Natural killer cell treated with Interleukin-12 subunit alpha and Interleukin-12 subunit beta and Interleukin-15 and Interleukin-18, amount 100 ng/mL, for 72 hours (primary cell): Measurements from ENCODE around the gene ATPAF2. TPM values are rescaled to one million over a fixed set of nuclear protein-coding genes. Genes with fewer than 3 reads are reported as not detected.

ENCODE experiments used
- ATAC-seq, 2 donors: fragments of 150-1000 bp; cut with Tn5 transposase in 1 of 2; sonication (Bioruptor Pico), chemical (Tn5 transposase) in 1 of 2; 2 replicates each; pipeline ENCODE4 v1.10.0; 2021
- DNase-seq: peaks from one replicate; pipeline ENCODE4 v3.0.0; 2022; ENCODE audit warnings: low spot score
- H3K27ac Mint-ChIP-seq, 2 donors: 1 replicate in 1 of 2; 2 replicates in 1 of 2; pipeline ENCODE4 v1.8.0; 2022; ENCODE audit warnings: mixed read lengths in 2 of 2, mild to moderate bottlenecking in 1 of 2, moderate library complexity in 1 of 2
- H3K27me3 Mint-ChIP-seq, 2 donors: 1 replicate in 1 of 2; 2 replicates in 1 of 2; pipeline ENCODE4 v1.8.0; 2022; ENCODE audit warnings: mixed read lengths in 2 of 2
- H3K36me3 Mint-ChIP-seq: one replicate; pipeline ENCODE4 v1.8.0; 2022; ENCODE audit warnings: mixed read lengths
- H3K4me1 Mint-ChIP-seq, 2 donors: 1 replicate in 1 of 2; 2 replicates in 1 of 2; pipeline ENCODE4 v1.8.0; 2022; ENCODE audit warnings: low read depth in 2 of 2, mixed read lengths in 2 of 2, mild to moderate bottlenecking in 1 of 2
- H3K4me3 Mint-ChIP-seq: one replicate; pipeline ENCODE4 v1.8.0; 2022; ENCODE audit warnings: mixed read lengths
- H3K9me3 Mint-ChIP-seq: 2 replicates; pipeline ENCODE4 v1.8.0; 2022; ENCODE audit warnings: mixed read lengths
- total RNA-seq, 2 donors: library from RNA; stranded (reverse); gene quantifications; one replicate each; pipeline ENCODE4 v1.2.3, GENCODE V29; 2022

Gene ATPAF2
- total RNA-seq, 2 donors from 2014 or later: 40.1 to 52.1 TPM

DNA sequence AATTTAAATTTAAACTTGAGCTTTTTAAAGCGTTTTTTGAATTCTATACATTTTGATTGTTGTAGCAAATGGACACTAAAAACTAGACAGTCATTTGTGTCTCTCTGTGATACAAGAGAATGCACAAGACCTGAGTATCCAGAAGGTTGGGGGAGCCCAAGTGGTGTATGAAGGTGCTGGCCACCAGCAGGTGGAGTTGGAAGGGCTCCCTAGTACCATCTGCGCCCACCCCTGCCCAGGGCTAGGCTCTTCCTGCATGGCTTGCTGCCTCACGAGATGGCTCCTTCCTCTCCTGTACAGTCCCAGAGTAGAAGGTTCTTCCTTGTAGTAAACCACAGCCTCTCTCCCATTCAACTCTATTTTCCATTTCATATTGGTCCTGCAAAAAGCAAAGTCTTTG, 17.2 kb upstream of the ATPAF2 start:
- peaks cover 9% of the 10 kb centered on the region for H3K36me3 Mint-ChIP-seq
- DNase-seq (no peak), ATAC-seq (no peak)
- H3K27ac Mint-ChIP-seq: no peak overlapping the region
- no peaks in the 10 kb centered on the region for H3K9me3 Mint-ChIP-seq
- H3K4me1 Mint-ChIP-seq: no peaks in the 10 kb centered on the region
- H3K4me3 Mint-ChIP-seq: no peak overlapping the region
- no peaks in the 10 kb centered on the region for H3K27me3 Mint-ChIP-seq

DNA sequence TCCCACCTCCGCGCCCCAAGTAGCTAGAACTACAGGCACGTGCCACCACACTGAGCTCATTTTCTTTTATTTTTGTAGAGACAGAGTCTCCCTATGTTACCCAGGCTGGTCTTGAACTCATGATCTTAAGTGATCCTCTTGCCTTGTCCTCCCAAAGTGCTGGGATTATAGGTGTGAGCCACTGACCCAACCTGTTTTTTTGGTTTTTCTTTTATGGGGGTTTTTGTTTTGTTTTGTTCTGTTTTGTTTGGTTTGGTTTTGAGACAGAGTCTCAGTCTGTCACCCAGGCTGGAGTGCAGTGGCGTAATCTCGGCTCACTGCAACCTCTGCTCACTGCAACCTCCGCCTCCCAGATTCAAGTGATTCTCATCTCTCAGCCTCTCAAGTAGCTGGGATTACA, 16.6 kb upstream of the ATPAF2 start:
- Mint-ChIP-seq H3K36me3 (peaks cover 9% of the 10 kb centered on the region), H3K27me3 (no peaks in the 10 kb centered on the region), H3K4me3 (no peak overlapping the region), H3K9me3 (no peaks in the 10 kb centered on the region), H3K27ac (no peak overlapping the region), H3K4me1 (no peaks in the 10 kb centered on the region)
- ATAC-seq: no peak
- no peak for DNase-seq

DNA sequence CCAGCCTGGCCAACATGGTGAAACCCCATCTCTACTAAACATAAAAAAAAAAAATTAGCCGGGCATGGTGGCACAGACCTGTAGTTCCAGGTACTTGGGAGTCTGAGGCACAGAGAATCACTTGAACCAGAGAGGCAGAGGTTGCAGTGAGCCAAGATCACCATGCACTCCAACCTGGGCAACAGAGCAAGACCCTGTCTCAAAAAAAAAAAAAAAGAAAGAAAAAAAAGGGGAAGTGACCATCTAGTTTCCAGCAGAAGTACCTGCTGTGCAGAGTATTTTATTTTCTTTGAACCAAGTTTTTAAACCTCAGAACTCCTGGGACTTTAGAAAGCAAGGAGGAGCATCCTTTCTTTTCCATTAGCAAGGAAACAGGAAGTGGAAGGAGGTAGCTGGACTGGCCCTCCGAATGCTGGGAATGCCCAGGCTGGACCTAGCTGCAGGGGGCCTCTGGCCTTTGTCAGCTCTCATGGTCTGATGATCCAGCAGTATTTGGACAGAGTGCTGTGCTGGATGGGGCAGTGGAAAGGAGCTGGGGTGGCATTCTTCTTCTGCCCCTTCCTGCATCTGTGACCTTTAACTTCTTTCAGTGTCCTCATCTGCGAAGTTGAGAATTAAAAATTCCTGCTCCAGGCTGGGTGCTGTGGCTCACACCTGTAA, 6.9 kb upstream of the ATPAF2 start:
- H3K27ac Mint-ChIP-seq: no peak overlapping the region
- ATAC-seq (no peak), DNase-seq (no peak)
- H3K36me3 Mint-ChIP-seq: no peaks in the 10 kb centered on the region
- H3K27me3 Mint-ChIP-seq: no peaks in the 10 kb centered on the region
- peaks cover 10 to 18% of the 10 kb centered on the region in 2 donors for H3K4me1 Mint-ChIP-seq
- no peaks in the 10 kb centered on the region for H3K9me3 Mint-ChIP-seq
- H3K4me3 Mint-ChIP-seq: no peak overlapping the region

DNA sequence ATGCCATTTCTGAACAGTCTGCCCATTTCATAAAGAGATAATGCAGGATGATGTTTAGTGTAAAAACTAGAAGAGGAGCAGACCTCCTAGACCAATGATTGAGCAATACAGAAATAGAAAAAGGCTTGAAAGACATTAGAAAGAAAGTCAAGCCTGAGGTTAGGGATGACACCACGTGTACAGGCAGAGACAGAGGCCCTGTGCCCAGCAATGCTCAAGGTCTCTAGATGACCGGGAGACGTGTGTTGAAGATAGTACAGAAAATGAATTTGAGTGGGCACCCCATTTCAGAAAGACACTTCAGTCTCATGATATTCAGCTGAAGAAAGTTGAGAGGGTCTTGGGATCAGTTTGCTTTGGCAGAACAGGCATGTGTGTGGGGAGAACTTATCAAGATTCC, 5.6 kb upstream of the ATPAF2 start:
- Mint-ChIP-seq H3K4me3 (no peak overlapping the region), H3K9me3 (no peaks in the 10 kb centered on the region), H3K36me3 (no peaks in the 10 kb centered on the region), H3K27ac (no peak overlapping the region), H3K4me1 (peaks cover 17 to 26% of the 10 kb centered on the region in 2 donors), H3K27me3 (no peaks in the 10 kb centered on the region)
- DNase-seq (no peak), ATAC-seq (no peak)

DNA sequence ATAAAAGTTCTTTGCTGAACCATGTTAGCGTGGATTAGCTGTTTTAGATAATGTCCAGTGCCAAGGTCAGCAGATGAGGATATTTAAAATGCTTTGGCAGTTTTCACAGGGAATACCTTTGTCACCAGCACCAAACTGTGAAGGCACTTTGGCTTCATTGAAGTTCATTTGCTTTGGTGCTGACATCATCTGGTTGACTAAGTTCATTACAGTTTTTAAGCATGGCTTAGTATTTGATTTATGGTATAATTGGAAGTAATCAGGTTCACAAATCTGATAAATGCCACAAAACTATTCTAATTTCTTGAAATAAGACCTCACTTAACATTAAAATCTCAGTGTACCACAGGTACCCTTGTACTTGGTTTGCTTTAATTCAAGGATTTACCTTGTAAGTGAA, 4.5 kb upstream of the ATPAF2 start:
- Mint-ChIP-seq H3K27ac (no peak overlapping the region), H3K4me3 (no peak overlapping the region), H3K9me3 (no peaks in the 10 kb centered on the region), H3K27me3 (no peaks in the 10 kb centered on the region), H3K4me1 (peaks cover 20 to 34% of the 10 kb centered on the region in 2 donors), H3K36me3 (peaks cover 4% of the 10 kb centered on the region)
- ATAC-seq (no peak), DNase-seq (no peak)

DNA sequence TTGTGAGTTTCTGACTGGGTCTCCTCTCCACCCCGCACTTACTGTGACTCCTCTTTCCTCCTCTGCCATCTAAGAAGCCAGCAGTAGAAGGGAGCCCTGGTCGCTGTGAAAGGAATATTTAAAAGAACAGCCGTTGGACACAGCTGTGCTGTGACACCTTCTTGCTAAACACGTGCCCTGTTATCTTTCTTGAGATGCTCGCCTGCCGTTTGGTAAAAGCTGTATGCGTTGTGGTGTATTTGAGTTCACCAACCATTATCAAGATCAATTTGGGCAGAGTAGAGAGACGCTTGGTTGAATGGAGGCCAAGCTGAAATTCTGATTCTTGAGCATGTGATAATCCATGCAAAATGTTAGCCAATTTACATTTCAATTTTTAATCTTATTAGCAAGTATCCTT, 4.0 kb upstream of the ATPAF2 start:
- Mint-ChIP-seq H3K27me3 (no peaks in the 10 kb centered on the region), H3K4me3 (no peak overlapping the region), H3K27ac (no peak overlapping the region), H3K36me3 (peaks cover 4% of the 10 kb centered on the region), H3K4me1 (peaks cover 24 to 38% of the 10 kb centered on the region in 2 donors), H3K9me3 (no peaks in the 10 kb centered on the region)
- DNase-seq (no peak), ATAC-seq (no peak)

DNA sequence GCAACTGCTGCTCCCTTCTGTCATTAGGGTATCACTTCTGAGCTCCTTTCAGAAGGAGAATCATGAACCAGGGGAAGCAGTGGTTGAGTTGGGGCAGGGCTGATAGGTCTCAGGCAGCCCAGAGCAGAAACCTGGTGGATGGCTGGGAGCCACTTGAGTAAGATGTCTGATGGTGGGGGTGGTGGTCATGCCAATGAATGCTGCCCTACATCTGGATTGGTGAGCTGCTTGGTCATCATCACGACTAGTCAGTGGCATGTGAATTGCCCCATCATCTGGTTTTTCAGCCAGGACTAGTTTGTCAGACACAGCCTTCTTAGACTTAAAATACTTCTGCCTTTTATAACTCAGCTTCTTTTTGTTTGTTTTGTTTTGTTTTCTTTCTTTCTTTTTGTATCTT, 2.8 kb upstream of the ATPAF2 start:
- H3K27ac Mint-ChIP-seq: peak overlapping the region; percentile 71 to 84
- H3K4me3 Mint-ChIP-seq: peak overlapping the region; percentile 98
- peaks cover 4% of the 10 kb centered on the region for H3K36me3 Mint-ChIP-seq
- peaks cover 34 to 48% of the 10 kb centered on the region in 2 donors for H3K4me1 Mint-ChIP-seq
- ATAC-seq: no peak
- no peaks in the 10 kb centered on the region for H3K9me3 Mint-ChIP-seq
- no peaks in the 10 kb centered on the region for H3K27me3 Mint-ChIP-seq
- no peak for DNase-seq

DNA sequence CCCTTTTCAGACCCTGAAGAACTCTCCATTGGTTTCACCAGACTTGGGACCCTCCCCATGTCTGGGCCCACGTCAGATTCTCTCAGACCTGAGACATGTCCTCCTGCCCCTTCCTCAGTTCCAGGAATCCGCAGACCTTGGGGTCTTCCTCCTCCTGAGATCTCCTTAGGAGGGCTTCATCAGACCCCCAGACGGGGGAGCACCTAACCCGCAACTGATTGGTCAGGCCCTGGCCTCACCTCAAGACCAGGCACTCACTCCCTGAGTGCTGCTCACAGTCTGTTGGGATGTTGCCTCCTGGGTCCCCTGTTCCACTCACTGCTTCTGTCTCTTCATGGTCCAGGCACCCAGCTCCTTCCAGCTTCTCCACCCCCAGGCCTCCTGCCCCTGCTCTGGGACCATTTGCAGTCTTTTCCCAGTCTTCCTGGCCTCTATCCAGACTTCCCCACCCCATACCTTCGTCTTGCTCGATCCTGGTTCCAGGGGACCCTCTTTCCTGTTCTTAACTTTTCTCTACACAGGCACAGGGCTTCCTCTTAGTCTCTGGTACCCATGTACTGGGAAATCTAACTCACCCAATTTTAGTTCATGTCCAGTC, 1.4 kb upstream of the ATPAF2 start:
- no peak for ATAC-seq
- Mint-ChIP-seq H3K27me3 (no peaks in the 10 kb centered on the region), H3K9me3 (no peaks in the 10 kb centered on the region), H3K36me3 (peaks cover 4% of the 10 kb centered on the region), H3K27ac (peak overlapping the region; percentile 71 to 84), H3K4me3 (peak overlapping the region; percentile 98), H3K4me1 (peaks cover 36 to 48% of the 10 kb centered on the region in 2 donors)
- DNase-seq: no peak

DNA sequence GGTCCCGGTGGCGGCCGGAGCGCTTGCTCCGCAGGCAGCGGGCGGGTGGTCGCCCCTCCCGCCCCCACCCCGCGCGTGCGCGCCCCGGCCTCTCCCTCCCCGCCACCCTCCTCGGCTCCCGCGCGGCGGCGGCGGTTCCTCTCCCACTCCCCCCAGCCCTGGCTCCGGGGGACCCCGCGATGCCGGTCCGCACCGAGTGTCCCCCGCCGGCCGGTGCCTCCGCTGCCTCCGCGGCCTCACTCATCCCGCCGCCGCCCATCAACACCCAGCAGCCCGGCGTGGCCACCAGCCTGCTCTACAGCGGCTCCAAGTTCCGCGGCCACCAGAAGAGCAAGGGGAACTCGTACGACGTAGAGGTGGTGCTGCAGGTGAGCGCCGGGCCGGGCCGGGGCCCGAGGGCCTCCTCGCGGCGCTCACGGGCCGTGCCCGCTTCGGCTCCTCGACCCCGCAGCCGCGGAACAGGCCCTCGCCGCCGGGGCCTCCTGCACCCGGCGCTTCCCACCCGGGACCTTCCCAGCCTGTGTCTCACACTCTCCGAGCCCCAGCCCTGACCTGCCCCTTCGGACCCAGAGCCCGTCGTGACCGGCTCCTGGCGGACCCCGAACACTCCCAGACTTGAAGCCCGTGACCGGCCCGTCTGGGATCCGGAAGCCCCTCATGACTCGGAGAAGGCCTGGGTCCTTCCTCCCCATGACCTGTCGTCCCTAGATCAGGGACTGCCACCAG, 730 bp upstream of the ATPAF2 start:
- ATAC-seq (peak; percentile 59 to 71), DNase-seq (no peak)
- H3K27ac Mint-ChIP-seq: peak overlapping the region; percentile 71 to 88
- no peaks in the 10 kb centered on the region for H3K9me3 Mint-ChIP-seq
- no peaks in the 10 kb centered on the region for H3K27me3 Mint-ChIP-seq
- H3K4me1 Mint-ChIP-seq: peaks cover 36 to 48% of the 10 kb centered on the region in 2 donors
- H3K36me3 Mint-ChIP-seq: peaks cover 4% of the 10 kb centered on the region
- peak overlapping the region; percentile 98 for H3K4me3 Mint-ChIP-seq

DNA sequence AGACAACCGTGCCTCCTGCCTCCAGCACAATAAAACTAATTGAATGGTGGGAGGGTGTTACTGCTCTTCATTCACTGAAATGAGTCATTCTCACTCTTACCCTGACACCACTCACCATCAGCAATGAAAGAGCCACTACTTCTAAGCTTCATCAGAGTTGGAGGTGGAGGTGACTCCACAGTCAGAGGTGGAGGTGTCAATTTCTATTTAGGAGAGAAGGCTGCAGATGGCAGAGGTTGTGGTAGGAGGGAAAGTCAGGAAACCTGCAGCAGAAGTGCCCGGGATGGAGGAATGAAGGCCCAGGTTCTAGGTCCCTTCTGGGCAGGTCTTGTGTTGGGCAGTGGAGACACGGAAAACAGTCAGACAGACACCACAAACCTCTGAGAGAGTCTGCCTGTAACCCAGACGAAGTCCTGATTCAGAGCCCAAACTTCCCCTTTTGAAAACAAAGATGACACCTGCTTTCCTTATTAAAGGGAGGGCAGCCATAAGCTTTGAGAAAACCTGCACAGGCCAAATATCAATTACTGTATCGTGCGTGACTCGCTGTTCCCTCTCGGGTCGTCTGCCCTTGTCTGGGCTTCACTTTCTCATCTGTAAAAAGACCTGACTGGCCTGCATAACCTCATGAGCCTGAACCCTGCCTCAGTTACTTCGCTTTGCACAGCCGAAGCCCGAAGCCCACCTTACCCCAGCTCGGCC, 668 bp downstream of the ATPAF2 start:
- DNase-seq (no peak), ATAC-seq (peak in 1 of 2 donors; percentile 21)
- H3K9me3 Mint-ChIP-seq: no peaks in the 10 kb centered on the region
- peak overlapping the region; percentile 98 for H3K4me3 Mint-ChIP-seq
- peak overlapping the region; percentile 71 to 88 for H3K27ac Mint-ChIP-seq
- peaks cover 4% of the 10 kb centered on the region for H3K36me3 Mint-ChIP-seq
- peaks cover 42 to 53% of the 10 kb centered on the region in 2 donors for H3K4me1 Mint-ChIP-seq
- H3K27me3 Mint-ChIP-seq: no peaks in the 10 kb centered on the region

DNA sequence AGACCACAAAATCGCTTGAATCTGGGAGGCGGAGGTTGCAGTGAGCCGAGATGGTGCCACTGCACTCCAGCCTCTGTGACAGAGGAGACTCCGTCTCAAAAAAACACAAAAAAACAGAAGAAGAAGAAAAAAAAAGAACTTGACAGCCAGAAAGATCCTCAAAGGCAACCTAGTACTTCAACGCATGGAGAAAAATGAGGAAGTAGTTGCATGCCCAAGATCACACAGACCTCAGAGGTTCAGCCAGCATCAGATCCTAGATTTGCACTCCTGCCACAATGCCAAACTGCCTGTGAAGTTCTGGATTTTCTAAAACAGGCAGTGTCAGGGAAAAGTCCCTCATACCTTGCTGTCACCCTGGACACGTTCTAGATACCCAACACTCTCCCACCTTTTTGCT, 1.5 kb downstream of the ATPAF2 start:
- Mint-ChIP-seq H3K27ac (peak overlapping the region; percentile 71 to 88), H3K27me3 (no peaks in the 10 kb centered on the region), H3K9me3 (no peaks in the 10 kb centered on the region), H3K36me3 (peaks cover 4% of the 10 kb centered on the region), H3K4me1 (peaks cover 46 to 53% of the 10 kb centered on the region in 2 donors), H3K4me3 (peak overlapping the region; percentile 98)
- no peak for ATAC-seq
- DNase-seq: no peak

DNA sequence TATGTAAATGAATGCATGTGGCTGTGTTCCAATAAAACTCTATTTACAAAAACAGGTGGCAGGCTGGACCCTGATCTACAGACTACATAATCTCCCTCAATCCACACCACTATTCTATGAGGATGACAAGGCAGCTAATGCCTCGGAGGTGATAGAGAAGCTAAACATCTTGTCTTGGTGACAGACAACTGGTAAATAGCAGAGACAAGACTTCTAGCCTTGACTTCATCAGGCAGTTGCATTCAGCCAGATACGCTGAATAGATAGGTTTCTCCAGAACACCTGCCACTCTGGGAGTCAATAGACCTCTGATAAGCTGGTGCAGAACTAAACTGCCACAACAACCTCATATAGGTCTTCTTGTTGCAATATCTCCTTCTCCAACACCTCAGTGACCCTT, 3.3 kb downstream of the ATPAF2 start:
- no peak overlapping the region for H3K4me3 Mint-ChIP-seq
- H3K27me3 Mint-ChIP-seq: no peaks in the 10 kb centered on the region
- ATAC-seq (no peak), DNase-seq (no peak)
- no peak overlapping the region for H3K27ac Mint-ChIP-seq
- no peaks in the 10 kb centered on the region for H3K9me3 Mint-ChIP-seq
- peaks cover 42 to 46% of the 10 kb centered on the region in 2 donors for H3K4me1 Mint-ChIP-seq
- H3K36me3 Mint-ChIP-seq: peaks cover 4% of the 10 kb centered on the region

DNA sequence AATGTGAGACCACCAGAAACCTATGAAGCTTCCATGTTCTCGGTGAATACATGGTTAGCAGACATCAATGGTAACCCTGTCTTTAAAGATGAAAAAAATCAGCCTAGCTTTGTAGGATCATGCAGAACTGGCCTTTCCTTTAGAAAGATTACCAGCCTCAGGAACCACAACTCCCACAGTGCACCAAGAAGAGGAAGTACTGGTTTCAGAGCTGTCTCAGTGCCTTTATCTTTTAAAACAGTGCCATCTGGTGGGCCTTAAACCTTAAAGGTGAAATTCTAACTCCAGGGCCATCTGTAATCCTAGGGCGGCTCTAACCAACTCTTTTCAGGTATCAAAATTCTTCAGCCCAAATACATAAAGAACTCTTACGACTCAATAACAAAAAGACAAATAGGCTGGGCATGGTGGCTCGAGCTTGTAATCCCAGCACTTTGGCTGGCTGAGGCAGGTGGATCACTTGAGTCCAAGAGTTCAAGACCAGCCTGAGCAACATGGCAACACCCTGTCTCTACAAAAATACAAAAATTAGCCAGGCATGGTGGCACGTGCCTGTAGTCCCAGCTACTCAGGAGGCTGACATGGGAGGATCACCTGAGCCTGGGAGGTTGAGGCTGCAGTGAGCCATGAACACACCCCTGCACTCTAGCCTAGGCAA, 5.4 kb downstream of the ATPAF2 start:
- H3K36me3 Mint-ChIP-seq: no peaks in the 10 kb centered on the region
- no peak overlapping the region for H3K4me3 Mint-ChIP-seq

More for the DNA sequence above, 5.4 kb downstream of the ATPAF2 start:
- no peaks in the 10 kb centered on the region for H3K9me3 Mint-ChIP-seq
- ATAC-seq (peak; percentile 80 to 85), DNase-seq (peak; percentile 74)
- peaks cover 31% of the 10 kb centered on the region in 2 donors for H3K4me1 Mint-ChIP-seq
- H3K27ac Mint-ChIP-seq: peak overlapping the region in 1 of 2 donors; percentile 53
- H3K27me3 Mint-ChIP-seq: no peaks in the 10 kb centered on the region
